Smooth muscle cell of the pulmonary artery (primary cell): ENCODE measurements around the gene COX14. TPM values are rescaled to one million over a fixed set of nuclear protein-coding genes. Genes with fewer than 3 reads are reported as not detected.

Experiments used
- total RNA-seq: library from RNA; depleted of rRNA; stranded (reverse); fragments of >200 nt; gene quantifications from 2 replicates; pipeline ENCODE4 v1.2.3, GENCODE V29; 2014

COX14 gene
- 22.1 and 24.4 TPM in 2 replicates for total RNA-seq

GRCh38 chr12:50111693-50112455, at the start of gene COX14:
COX14 (plus strand) TSS chr12:50112236; CDS start chr12:50120044, 7,808 bp downstream.

GRCh38 chr12:50084775-50085614, 27.0 kb upstream of the COX14 start, which contains the start of gene SMARCD1:
SMARCD1 (plus strand) TSS chr12:50085342; CDS start chr12:50085370, 28 bp downstream.

GRCh38 chr12:50103767-50104321, 8.2 kb upstream of the COX14 start, which contains the start of gene GPD1:
GPD1 (plus strand) TSS chr12:50104008; CDS start chr12:50104051, 43 bp downstream.

GRCh38 chr12:50167049-50167828, 55.2 kb downstream of the COX14 start, which contains the start of gene CERS5:
CERS5 (minus strand) TSS chr12:50167369; CDS start chr12:50167297, 72 bp downstream.

Other genes with a start within 250 kb of the COX14 start
- gene FAIM2, start 208.3 kb upstream of the COX14 start, total RNA-seq, result 3.7 and 8.3 TPM in 2 replicates
- gene AQP2, start 161.5 kb upstream of the COX14 start, total RNA-seq, result 0.07 TPM in 1 of 2 replicates, not detected in the other
- 0.23 and 0.52 TPM in 2 replicates for gene AQP5, start 150.4 kb upstream of the COX14 start, total RNA-seq
- gene AQP6, start 139.3 kb upstream of the COX14 start, total RNA-seq, result 0.10 and 0.20 TPM in 2 replicates
- gene RACGAP1, start 86.7 kb upstream of the COX14 start, total RNA-seq, result 14.5 and 28.6 TPM in 2 replicates
- 3.5 and 3.6 TPM in 2 replicates for gene ASIC1, start 54.6 kb upstream of the COX14 start, total RNA-seq
- 31.9 and 37.6 TPM in 2 replicates for gene SMARCD1, start 26.9 kb upstream of the COX14 start, total RNA-seq
- 0.13 and 0.20 TPM in 2 replicates for gene GPD1, start 8.2 kb upstream of the COX14 start, total RNA-seq
- gene CERS5, start 55.1 kb downstream of the COX14 start, total RNA-seq, result 72.0 and 77.0 TPM in 2 replicates
- gene LIMA1, start 171.3 kb downstream of the COX14 start, total RNA-seq, result 102 and 123 TPM in 2 replicates